Mucosa of descending colon (tissue), 3 donors: ENCODE results near the gene ZSWIM5. TPM values are rescaled to one million over a fixed set of nuclear protein-coding genes. Genes with fewer than 3 reads are reported as not detected.
A peak's percentile ranks its signal among the peaks of the same experiment; 100 is the strongest.

Experiments
- ATAC-seq: fragments of 200-7000 bp; cut with Tn5 transposase; one replicate; pipeline ENCODE4 v1.9.1; 2020; ENCODE audit warnings: mild to moderate bottlenecking, moderate library complexity
- DNase-seq, 3 donors: peaks; one replicate each; pipeline ENCODE4 v3.0.0-alpha.2; 2020
- H3K36me3 ChIP-seq: fragments of 200-600 bp; one replicate; pipeline ENCODE4 v1.8.0; 2021; ENCODE audit warnings: low read depth, mild to moderate bottlenecking
- H3K4me1 ChIP-seq: fragments of 200-600 bp; one replicate; pipeline ENCODE4 v1.8.0; 2021; ENCODE audit warnings: low read depth, mild to moderate bottlenecking
- H3K4me3 ChIP-seq: fragments of 200-600 bp; one replicate; pipeline ENCODE4 v1.8.0; 2021; ENCODE audit warnings: mild to moderate bottlenecking
- H3K9me3 ChIP-seq: fragments of 200-600 bp; one replicate; pipeline ENCODE4 v1.8.0; 2021; ENCODE audit warnings: mild to moderate bottlenecking
- intact Hi-C, 2 donors: fragments of 100-400 bp; cut with DNase I in 1 of 2; cut with micrococcal nuclease in 1 of 2; formaldehyde crosslinking; loops; one replicate each; pipeline versions ENCODE4 v1.11.0 to v1.11.1; 2022; cut with DNase I, micrococcal nuclease
- total RNA-seq, 3 donors: library from RNA; stranded (reverse); fragmentation: NEBNext Ultra II Directional in 2 of 3; extraction: Animal tissue kit (Norgen Biotek cat#: 25700) in 2 of 3; gene quantifications; one replicate each; pipeline versions ENCODE4 v1.2.1 to v1.2.4, GENCODE V29; 2021 to 2023
- TF ChIP-seq, protein P1 (sequence below): fragments of 200-600 bp; IDR thresholded peaks from one replicate; pipeline ENCODE4 v1.8.0; 2022; ENCODE audit warnings: antibody characterized with exemption, mild to moderate bottlenecking
- donor health status: DM: no; HTN: no; CAD: no; lungs with moderate emphysema.
- donor health status: DM: no; HTN: no; CAD: no.
- donor health status: DM: no; HTN: yes; CAD: no.

The ZSWIM5 gene
- total RNA-seq, 3 donors from 2014 or later = 6.9 to 16.5 (median 10.1) TPM

DNA sequence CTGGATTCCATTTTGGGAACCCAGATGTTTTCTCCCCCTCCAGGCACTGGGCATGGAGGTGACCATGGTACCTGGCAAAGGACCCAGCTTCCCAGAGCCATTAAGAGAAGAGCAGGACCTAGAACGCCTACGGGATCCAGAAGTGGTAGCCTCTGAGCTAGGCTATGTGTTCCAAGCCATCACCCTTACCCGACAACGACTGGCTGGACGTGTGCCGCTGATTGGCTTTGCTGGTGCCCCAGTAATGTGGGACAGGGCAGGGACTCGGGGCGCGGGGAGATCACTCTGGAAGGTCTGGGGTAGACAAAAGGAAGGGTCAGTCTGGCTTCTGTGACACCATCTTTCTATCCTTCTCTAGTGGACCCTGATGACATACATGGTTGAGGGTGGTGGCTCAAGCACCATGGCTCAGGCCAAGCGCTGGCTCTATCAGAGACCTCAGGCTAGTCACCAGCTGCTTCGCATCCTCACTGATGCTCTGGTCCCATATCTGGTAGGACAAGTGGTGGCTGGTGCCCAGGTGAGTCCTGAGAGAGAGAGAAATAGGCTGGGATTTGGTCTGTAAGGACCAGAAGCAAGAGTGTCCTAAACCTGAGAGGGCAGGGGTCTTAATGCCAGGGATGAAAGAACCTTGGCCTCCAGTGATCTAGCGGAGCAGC, 192.7 kb downstream of the ZSWIM5 start:
- DNase-seq (peak in 1 of 3 donors; percentile 39), ATAC-seq (no peak)
- TF ChIP-seq, protein P1, sequence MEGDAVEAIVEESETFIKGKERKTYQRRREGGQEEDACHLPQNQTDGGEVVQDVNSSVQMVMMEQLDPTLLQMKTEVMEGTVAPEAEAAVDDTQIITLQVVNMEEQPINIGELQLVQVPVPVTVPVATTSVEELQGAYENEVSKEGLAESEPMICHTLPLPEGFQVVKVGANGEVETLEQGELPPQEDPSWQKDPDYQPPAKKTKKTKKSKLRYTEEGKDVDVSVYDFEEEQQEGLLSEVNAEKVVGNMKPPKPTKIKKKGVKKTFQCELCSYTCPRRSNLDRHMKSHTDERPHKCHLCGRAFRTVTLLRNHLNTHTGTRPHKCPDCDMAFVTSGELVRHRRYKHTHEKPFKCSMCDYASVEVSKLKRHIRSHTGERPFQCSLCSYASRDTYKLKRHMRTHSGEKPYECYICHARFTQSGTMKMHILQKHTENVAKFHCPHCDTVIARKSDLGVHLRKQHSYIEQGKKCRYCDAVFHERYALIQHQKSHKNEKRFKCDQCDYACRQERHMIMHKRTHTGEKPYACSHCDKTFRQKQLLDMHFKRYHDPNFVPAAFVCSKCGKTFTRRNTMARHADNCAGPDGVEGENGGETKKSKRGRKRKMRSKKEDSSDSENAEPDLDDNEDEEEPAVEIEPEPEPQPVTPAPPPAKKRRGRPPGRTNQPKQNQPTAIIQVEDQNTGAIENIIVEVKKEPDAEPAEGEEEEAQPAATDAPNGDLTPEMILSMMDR = no peak
- Histone ChIP-seq H3K4me1 (peaks cover 30% of the 10 kb centered on the region), H3K4me3 (no peak overlapping the region), H3K9me3 (no peaks in the 10 kb centered on the region), H3K36me3 (no peaks in the 10 kb centered on the region)
- intact Hi-C loops = loop anchor here (2.0 to 10.0 kb wide), 4 partner anchors 219 to 289 kb away; no protein-coding TSS in a partner anchor

DNA sequence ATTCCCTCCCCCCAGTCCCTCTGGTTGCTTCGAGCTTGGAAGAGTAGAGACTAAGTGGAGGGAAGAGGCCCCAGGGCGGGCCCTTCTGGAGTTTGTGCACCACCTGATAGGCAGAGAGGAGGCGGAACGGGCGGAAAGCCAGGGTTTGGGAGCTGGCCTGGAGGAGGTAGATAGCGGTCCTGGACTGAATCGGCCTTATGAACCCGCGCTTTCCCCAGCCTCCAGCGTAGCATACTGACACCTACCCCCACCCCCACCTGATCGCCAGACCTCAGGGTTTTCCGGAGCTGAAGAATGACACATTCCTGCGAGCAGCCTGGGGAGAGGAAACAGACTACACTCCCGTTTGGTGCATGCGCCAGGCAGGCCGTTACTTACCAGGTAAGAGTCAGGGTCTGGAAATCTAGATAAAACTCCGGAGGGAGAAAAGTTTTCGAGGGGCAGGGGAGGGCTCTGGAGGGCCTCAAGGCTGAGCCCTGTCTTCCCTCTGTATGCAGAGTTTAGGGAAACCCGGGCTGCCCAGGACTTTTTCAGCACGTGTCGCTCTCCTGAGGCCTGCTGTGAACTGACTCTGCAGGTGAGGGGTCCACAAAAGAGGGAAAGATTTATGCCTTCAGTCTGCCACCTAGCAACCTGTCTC, 193.6 kb downstream of the ZSWIM5 start:
- intact Hi-C loops = loop anchor here in 1 of 2 donors (5.0 to 10.0 kb wide), 3 partner anchors 218 to 290 kb away; no protein-coding TSS in a partner anchor
- Histone ChIP-seq H3K4me3 (no peak overlapping the region), H3K9me3 (no peaks in the 10 kb centered on the region), H3K4me1 (peaks cover 30% of the 10 kb centered on the region), H3K36me3 (no peaks in the 10 kb centered on the region)
- ATAC-seq = peak; percentile 29
- TF ChIP-seq, protein P1 = no peak
- DNase-seq = peak; percentile 79 to 85 (median 81)

DNA sequence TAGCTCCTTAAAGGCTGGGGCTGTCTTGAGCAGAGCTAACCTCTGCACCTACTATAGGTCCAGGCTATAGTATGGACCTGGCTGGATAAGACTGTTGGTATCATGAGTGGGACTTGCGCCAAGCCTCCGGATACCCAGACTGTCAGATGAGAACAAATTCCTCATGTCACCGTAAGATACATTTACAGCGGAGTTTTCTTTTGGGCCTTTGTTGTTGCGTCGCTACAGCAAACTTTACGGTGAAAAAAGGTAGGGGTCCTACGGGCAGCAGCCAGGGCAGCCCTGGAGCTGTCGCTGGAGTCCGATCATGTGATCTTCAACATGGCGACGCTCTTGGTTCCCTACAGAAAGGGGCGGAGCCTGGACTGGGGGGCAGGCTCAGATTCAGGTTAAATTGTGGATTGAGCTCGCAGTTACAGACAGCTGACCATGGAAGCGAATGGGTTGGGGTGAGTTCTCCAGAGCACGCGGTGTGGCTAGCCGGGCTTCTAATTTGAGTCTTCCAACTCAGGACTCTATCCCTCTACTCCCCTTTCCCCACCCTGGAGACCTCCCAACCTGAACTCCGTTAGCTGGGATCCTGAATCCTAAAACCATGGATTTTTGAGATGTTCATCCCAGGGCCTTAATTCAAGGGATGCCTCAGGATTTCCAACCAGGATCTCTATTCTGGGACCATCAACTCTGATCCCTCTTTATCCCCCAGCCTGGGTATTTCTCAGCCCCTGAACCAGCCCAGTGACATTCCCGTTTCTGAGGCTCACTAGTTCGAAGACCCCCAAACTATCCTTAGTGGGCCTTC, 194.4 kb downstream of the ZSWIM5 start, which contains the start of gene UROD:
UROD (plus strand) TSS at position 418 of the 802 bp plus-strand sequence; CDS start at position 430, 12 bp downstream.
- TF ChIP-seq, protein P1 = no peak
- Histone ChIP-seq H3K4me1 (peaks cover 30% of the 10 kb centered on the region), H3K4me3 (peak within 1 kb of the TSS; percentile 94), H3K9me3 (no peaks in the 10 kb centered on the region), H3K36me3 (peaks cover 5% of the 10 kb centered on the region)
- intact Hi-C loops = loop anchor here in 1 of 2 donors (5.0 to 10.0 kb wide), 3 partner anchors 217 to 290 kb away; no protein-coding TSS in a partner anchor
- peak; percentile 93 to 97 (median 93) for DNase-seq
- ATAC-seq = peak; percentile 84

DNA sequence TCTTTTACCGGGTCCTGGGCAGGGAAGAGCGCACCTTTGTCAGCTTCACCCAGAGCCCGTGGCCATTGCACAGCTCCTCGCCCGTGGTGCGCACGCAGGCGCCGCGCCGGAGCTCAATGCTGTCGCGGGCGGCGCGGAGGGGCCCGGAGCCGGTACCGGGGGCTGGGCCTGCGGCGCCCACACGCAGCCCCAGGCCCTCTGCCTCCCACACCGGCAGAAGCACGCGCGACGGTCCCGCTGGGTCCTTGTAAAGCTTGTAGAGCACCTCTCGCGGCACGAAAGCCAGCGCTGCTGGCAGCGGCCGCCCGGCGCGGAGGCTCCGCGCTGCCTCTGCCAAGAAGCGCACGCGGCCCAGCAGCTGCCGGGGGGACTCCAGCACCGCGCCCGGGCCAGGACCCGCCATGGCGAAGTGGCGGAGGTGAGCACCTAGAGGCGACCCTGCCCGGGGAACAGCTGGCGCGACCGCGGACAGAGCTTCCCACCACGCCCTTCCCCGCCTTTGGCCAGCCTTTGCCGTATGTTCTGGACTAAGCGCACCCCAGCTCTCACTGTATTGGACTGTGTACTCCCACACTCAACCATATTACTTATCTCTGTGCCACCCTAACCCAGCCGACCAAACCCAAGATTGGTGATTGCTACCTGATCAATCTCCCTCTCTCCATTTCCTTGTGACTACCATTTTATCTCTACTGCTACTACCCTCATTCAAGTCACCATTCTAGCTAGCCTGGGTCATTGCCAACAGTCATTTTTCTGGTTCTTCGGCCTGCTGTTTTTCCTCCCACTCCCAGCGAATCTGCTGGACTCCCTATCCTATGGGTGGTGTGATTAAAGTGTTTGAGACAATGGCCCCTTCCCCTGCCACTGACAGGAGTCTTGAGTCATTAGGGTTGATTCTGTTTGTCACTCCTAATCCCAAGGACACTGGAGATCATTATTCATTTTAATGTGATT, 195.3 kb downstream of the ZSWIM5 start, which contains the start of gene HECTD3:
HECTD3 (minus strand) TSS at position 470 of the 957 bp plus-strand sequence; CDS start at position 403, 67 bp downstream.
- DNase-seq = peak; percentile 88 to 94 (median 91)
- intact Hi-C loops = loop anchor here in 1 of 2 donors (5.0 to 10.0 kb wide), 3 partner anchors 216 to 291 kb away; no protein-coding TSS in a partner anchor
- Histone ChIP-seq H3K4me1 (peaks cover 30% of the 10 kb centered on the region), H3K36me3 (peaks cover 6% of the 10 kb centered on the region), H3K4me3 (peak within 1 kb of the TSS; percentile 94), H3K9me3 (no peaks in the 10 kb centered on the region)
- ATAC-seq = peak; percentile 88
- TF ChIP-seq, protein P1 = no peak
